ENCODE measurements around the gene KLF12.

The KLF12 gene

DNA sequence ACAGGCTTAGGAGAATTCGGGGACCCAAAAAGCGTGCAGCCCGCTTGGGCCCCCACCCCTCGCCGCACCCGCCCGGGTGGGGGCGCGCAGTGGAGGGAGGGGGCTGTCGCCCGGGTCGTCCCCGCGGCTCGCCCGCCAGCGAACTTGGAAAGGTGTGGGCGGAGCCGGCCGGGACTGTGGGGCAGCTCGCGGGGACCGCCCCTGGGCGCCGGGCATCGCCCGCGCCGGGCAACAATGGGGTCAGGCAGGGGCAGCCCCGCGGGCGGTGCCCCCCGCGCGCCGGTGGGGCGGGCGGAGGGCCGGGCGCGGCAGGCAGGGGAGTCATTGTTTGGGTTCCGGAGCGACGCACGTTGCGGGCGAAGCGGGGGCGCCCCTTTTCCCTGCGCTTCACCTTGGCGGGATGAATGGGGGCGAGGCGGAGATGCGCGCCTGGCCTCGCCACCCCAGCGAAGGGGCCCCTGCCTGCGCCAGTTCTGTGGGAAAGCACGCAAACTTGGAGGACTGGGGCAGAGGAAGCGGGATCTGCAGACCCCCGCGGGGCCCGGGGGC lies 647 bp upstream of the KLF12 start:
- peak; percentile 41 for DNase-seq (ENCODE audit: low read depth)

DNA sequence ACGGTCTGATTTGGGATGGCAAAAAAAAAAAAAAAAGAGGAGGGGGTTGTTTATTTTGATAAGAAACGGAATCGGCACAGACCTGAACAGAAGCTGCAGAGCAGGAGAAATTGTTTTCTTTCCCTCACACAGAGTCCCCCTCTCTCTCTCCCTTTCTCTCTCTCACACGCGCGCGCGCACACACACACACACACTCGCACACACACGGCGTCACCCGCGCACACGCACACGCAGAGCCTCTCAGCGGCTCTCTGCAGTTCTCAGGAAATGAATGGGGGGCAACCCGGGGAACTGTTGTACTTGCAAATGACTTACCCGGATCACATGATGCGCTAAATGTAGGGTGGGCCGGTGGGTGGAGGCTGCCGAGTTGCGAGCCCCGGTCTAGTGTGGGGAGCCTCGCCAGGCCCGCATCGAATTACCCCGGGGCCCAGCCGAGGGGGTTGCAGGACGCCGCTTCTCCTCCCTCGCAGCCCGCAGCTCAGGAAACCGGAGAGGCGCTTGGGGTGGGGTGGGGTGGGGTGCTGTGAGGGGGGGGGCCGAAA lies 475 bp downstream of the KLF12 start:
- DNase-seq (ENCODE audit: low read depth) = peak; percentile 73

DNA sequence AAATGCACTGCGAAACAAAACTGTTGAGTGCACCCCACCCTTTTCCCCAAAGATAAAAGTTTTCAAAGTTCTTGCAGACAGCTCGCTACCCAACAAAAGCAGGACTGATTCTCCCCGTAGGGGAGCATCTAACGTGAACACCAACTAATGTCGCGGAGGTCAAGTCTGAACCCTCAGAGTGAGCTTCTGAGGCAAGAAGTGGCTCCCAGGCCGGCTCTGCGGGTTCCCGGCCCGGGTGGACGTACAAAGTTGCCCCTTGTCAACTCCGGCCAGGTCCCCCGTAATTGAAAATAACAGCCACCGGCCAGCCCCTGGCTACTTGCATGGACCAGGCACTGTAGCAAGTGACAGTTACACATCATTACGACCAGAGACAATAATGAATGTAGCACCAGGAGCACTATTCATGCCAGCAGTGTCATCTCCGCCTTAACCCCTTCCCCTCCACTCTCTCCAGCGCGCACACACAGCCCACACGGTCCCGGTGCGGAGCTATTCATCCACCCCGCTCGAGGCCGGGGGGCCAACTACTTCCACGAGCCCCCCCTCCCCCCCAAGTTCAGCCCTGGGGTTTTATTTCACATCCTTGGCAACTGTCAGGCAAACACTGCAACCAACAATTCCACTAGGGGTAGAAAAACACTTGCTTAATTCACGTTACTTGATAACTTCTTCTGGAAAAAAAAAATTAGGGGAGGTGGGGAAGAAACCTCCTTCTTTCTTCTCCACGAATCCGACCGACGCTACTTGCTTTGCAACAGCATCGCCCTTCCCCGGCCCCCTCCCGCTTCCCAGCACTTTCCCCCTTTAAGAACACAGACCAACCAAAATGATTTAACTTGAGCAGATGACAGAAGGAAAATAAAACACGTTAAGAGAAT lies 1.2 kb downstream of the KLF12 start:
- DNase-seq (ENCODE audit: low read depth) = no peak

DNA sequence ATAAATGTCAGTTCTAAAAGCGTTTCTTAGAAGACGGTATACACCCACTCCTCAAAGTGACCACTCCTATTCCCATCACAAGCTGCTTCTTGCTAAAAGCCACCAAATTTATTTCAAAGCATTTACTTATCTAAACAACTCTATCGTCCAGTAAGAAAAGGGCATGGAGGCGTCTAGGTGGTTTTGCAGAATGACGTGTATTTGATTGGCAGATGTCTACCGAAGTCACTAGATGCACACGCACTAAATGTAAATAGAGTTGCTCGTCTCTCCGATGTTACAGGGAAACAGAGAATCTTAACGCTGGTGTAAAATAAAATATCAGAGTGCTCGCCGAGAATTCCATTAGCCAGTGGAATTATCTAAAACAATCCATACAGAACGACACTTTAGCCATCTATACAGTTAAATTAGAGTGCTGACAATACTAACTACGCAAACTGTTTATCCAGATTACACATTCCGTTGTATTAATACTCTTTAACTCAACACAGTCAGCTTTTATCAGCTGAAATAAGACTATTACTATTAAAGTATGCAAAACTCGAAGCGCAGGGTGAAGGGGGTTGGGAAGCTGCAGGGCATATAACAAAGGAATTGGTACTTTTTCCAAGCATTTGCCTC lies 1.9 kb downstream of the KLF12 start:
- no peak for DNase-seq (ENCODE audit: low read depth)

DNA sequence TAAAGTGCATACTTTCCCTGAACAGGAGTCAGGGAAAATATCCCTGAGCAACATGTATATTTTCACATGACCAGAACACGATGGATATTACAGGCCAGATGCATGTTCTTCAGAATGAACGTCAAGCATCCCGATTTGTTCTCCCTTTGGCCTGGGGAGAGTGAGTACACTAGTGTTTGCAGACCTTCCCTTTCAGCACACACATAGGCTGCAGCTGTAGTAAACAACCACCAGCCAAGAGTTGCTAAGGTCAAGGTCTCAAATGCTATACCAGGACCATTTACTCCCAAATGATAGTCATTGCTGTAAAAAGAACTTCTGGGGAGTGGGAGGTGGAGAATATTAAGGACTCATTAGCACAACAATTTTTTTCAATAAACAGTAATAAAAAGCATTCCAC lies 3.0 kb downstream of the KLF12 start:
- DNase-seq (ENCODE audit: low read depth) = no peak

DNA sequence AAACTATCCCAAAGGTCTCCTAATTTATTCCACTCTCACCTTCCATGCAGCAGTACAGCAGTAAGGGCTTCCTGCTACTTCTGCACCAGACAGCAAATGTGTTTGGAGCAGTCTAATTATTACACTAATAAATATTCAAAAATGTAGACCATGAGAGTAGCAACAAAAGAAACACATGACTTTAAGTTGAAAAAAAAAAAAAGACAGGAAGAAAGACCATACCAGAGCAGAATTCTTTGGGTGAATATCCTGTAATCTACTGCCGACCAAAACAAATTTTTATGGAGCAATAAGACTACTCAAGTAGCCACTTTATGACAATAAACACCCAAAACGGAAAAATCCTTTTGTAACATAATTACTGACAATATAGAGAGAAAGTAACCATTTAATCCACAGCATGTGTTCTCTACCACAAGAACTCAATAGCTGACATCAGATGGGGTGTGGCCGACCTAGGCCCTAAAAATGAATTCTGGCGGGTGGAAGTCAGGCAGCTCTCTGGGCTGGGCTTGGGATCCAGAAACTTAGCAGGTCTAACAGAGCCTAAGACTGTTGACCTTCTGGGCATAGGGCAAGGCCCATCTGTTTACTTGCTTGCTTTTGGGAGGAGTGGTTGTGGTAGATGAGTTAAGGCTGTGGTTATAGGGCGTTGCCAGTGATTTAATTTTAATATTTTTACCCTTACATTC lies 4.6 kb downstream of the KLF12 start:
- DNase-seq (ENCODE audit: low read depth) = no peak

DNA sequence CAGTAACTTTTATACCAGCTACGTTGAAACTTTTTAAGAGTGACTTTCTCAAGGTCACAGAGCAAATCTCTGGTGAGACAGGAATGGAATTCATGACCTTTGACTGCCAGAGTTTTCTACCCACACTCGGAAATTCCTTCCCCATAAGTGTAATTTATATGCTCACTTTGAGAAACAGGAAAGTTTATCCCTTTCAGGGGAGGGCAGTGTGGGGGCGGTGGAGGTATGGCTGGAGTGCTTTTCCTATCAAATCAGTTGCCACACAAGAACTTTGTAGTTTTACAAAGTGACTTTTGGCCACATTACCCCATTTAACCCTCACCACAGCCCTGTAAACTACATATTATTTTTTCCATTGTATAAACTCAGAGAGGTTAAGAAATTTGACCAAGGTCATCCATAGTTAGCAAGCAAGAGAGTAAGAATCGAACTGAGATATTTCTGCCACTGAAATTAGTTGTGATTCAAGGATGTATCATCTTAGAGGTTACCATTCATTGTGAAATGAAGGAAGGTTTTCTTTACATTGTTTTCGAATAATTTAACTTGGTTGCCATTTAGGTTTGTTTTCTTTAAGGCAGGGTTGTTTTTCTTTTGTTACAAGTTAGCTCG lies 5.9 kb downstream of the KLF12 start:
- no peak for DNase-seq (ENCODE audit: low read depth)

DNA sequence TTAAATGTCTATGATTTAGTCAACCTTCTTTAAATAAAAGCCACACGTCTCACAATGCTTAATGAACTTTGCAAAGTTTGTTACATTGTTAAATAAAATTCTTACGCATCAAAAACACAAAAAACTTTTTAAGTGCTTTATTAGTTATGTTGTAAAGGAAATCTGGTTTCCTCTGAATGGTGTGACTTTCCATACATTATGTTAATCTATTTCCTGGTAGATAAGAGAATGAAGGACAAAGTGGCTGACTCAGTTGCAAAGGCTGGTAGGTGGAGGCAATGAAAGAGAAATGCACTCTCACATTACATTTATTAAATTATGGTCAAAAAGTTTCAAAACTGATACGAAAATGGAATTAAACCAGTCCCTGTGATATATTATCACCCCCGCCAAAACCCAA lies 15.9 kb downstream of the KLF12 start:
- DNase-seq (ENCODE audit: low read depth) = no peak

DNA sequence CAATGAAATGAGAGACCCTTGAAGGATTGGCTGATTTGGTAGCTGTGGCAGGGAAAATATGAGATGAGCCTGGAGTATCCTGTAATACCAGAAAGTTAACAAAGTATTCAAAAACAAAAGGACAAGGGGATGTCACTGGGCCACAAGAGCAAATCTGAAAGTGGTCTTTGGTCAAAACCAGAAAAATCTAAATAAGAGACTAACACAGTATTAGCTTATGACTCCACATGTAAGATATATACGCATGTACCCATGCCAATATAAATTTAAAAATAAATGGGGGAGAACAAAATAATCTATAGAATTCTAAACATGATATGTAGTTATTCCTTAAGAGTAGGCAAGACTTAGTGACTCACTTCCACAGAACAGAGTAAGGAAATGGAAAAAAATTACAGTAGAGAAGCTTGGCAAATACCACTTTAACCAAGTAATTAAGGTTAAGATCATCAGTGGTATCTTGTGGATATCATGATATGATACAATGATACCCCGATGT lies 16.9 kb downstream of the KLF12 start:
- no peak for DNase-seq (ENCODE audit: low read depth)

DNA sequence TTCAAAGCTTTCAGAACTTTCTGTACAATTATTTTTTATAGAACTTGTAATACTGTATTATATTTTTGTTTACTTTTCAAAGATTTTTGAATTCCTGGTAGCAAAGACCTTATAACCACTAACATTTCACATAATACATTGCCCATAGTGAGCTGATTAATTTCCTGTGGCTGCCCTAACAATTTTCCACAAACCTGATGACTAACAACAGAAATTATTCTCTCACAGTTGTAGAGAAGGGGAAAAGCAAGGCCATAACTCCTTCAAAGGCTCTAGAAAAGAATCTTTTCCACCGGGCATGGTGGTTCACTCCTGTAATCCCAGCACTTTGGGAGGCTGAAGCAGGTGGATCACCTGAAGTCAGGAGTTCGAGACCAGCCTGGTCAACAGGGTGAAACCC lies 19.1 kb downstream of the KLF12 start:
- no peak for DNase-seq (ENCODE audit: low read depth)

DNA sequence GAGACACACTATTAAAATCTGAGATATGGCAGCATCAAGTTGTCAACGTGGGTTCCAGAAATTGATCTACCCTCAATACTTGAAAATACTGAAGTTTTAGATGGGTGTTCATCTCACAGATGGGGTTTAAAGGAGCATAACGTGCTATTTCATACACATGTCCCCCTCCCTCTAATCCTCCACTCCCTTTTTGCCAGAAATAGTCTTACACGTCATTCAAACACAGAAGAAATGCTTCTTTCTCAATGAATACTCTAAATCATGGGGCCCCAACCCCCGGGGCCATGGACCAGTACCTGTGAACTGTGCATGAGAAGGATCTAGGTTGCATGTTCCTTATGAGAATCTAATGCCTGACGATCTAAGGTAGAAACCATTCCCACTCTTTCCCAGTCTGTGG lies 19.6 kb downstream of the KLF12 start:
- no peak for DNase-seq (ENCODE audit: low read depth)

DNA sequence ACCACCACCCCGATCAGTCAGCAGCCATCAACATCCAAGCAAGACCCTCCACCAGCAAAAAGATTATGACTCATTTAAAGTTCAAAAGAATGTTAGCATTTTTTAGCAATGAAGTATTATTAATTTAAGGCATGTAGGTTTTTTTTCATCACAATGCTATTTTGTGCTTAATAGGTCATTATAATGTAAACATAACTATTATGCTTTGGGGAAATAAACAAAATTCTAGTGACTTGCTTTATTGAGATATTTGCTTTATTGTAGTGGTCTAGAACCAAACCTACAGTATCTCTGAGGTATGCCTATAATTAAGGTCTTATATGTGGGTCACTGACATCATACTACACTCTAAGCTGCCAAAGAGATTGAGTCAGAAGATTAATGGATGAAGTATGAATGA lies 20.0 kb downstream of the KLF12 start:
- no peak for DNase-seq (ENCODE audit: low read depth)

DNA sequence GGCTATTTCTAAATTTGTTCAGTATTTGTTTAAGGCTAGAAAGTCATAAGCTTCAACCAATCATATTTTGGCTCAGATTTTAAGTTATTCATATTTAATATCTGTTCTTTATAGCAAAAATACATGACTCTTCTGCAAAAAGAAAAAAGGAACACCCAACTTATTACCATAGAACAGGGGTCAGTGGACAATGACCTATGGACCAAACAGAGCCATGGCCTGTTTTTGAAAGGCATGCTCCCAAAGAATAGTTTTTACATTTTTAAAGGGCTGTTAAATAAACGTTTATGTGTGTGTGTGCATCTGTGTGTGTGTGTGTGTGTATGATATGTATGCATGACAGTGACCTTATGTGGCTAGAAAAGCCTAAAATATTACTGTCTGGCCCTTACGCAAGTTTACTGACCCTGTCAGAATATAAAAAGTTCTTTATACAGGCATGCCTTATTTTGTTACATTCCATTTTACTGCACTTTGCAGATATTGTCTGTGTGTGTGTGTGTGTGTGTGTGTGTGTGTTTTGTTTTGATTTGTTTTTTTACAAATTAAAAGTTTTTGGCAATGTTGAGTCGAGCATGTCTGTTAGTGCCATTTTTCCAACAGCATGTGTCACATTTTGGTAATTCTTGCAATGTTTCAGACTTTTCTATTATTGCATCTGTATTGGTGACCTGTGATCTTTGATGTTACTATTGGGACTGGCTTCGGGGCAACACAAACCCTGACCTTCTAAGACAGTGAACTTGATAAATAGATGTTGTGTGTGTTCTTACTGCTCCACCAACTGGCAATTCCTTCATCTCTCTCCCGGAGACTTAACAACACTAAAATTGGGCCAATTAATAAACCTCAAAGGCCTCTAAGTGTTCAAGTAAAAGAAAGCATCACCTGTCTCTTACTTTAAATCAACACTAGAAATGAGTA lies 22.0 kb downstream of the KLF12 start:
- no peak for DNase-seq (ENCODE audit: low read depth)

DNA sequence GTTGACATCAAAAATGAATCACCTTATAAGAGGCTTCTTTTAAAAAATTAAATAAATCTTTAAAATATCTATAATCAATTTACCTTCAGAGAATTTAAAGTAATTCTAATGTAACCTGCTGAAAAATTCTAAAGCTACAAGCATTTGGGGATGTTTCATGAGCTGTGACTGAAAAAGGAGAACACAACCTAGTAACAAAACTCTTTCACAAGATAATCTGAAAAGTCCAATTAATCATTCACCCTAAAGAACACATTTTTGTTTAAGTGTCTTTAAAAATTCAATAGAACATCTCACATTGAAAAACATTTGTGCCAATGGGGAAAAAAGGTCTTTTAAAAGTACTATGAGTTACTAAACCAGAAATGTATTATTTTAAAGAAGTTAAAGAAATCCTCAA lies 22.8 kb downstream of the KLF12 start:
- DNase-seq (ENCODE audit: low read depth) = no peak

DNA sequence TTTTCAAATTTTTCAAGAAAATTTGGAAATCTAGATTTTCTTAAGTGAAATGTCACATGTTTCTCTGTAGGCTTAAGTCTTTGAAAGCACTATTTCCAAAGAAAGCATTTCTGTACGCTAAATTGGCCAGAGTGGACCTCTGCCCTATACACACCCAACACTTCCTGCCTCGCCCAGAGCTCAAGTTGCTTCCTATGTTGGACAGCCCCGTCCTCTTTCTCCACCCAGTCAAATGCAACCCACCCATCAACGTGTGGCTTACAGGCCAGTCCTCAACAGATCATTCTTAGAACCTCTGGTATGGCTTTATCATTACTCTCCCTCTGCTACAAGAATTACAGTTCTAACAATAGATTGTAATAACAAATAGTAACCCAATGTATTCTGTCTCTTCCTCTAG lies 24.2 kb downstream of the KLF12 start:
- DNase-seq (ENCODE audit: low read depth) = no peak

DNA sequence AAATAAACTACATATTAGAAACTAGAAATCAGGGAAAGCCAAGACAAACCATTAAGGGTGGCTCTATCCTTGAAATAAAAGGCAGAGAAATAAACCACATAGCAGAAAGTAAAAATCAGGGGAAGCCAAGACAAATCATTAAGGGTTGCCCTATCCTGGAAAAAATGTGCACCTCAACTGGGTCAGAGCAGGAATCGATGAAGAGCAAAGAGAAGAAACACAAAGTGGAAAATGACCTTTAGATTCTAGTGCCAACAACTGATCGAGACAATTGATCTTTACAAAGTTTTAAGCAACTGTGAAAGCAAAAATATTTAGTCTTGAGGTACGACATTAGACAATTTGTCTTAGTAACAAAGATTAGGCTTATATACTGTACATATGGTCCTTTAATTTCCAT lies 26.6 kb downstream of the KLF12 start:
- DNase-seq (ENCODE audit: low read depth) = no peak

DNA sequence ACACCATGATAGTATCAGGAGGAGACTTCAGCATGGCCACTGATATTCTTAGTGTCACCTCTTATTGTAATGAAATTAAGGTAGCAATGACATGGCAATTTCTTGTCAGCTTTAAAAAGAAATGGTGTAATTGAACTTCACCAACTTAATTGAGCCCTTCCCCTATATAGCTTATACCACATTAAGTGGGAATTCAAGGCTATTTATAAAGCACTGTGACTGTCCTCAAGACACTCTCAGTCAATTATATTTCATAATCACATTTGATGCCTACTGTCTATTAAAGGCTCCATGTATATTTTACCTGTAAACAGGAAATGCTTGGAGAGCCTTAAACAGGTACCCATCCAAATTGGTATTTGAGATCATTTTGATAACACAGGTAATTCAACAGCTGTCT lies 28.3 kb downstream of the KLF12 start:
- no peak for DNase-seq (ENCODE audit: low read depth)

DNA sequence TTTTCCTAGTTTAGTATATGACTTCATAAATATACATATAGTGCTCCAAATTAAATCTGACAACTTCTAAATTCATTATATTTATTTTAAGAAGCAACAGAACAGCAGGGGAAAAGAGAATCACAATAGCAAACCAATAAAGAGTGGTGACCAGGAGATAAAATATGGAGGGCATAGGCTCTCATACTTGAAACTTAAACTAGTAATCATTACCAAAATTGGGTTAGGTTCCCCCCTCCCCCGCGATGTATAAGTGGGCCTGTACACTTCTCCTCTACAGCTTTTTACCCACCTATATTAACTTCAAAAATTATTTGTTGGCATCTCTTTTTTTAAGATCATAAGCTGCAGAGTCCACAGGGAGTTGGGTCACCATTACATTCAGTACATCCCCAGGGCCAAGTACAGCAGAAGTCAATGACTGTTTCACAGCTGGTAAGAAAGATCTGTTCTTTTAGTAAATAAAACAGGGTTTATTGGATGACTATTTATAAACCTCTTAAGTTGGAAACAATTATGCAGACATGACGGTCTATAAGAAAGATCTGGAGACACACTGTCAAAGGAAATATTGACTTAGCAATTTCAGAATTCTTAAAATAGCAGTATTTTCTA lies 29.4 kb downstream of the KLF12 start:
- no peak for DNase-seq (ENCODE audit: low read depth)

DNA sequence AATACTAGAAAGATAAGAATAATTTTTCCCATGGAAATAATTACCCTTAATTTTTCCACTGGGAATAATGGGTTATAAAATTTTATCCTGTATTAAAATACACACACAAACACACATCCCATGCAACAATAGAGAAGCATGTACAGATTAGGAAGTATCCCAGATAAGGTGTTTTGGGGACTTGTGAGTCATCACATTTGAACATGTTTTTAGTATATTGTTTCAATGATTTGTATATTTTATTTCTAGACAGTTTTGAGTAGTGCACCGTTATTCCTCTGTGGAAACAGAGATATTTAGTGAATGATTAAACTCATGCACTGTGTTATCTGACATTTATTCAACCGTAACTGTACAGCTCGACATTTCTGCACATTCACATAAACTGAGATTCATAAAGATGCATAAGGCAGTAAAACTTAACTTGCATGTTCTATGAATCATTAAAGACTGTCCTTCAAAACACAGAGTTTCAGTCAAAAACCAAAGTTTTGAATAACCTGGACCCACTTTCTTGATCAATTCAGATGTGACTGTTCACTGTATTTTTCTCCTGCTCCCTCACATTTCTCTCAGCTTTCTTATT lies 30.1 kb downstream of the KLF12 start:
- no peak for DNase-seq (ENCODE audit: low read depth)

DNA sequence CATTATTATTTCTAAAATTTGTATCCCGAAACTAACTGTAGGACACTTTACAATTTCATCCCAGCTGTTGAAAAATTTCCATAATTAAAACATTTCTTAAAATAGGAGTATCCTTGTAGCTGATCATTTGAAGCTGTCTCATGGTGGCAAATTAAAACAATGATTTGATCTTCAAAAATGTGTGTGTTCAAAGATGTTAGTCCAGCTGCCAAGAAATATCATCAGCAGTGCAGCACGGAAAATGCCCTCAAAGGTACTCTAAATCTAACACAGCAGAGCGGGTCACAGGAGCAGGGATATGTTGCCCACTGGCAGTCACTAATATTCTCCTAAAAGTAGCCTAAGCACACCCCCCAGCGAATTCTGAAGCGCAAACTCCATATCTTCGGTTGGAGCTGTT lies 31.0 kb downstream of the KLF12 start:
- DNase-seq (ENCODE audit: low read depth) = no peak
